HepG2 (cell line): ENCODE measurements around the gene ADM. TPM values are rescaled to one million over a fixed set of nuclear protein-coding genes. Genes with fewer than 3 reads are reported as not detected.
A peak's percentile ranks its signal among the peaks of the same experiment; 100 is the strongest.

ENCODE experiments used
- CCDC6 ChIP-seq: sonication (generic); formaldehyde crosslinking; IDR thresholded peaks from 2 replicates; pipeline ENCODE4 v1.8.1; 2022; ENCODE audit warnings: mild to moderate bottlenecking, missing genetic modification reagents, moderate library complexity
- EED ChIP-seq: sonication (generic); formaldehyde crosslinking; IDR thresholded peaks from 2 replicates; pipeline ENCODE4 v1.5.0; 2020; ENCODE audit warnings: mild to moderate bottlenecking, missing genetic modification reagents
- EHMT2 ChIP-seq: fragments of 200-600 bp; sonication (generic); IDR thresholded peaks from 2 replicates; pipeline ENCODE4 v1.7.0; 2017; ENCODE audit warnings: antibody characterized with exemption, low read depth, low read length, borderline replicate concordance
- FIP1L1 ChIP-seq: fragments of 200-400 bp; formaldehyde crosslinking; IDR thresholded peaks from 2 replicates; pipeline ENCODE4 v1.6.1; 2018; ENCODE audit warnings: low read depth, mild to moderate bottlenecking, low read length, moderate library complexity, borderline replicate concordance; ENCODE audit not compliant: insufficient read depth
- FOXM1 ChIP-seq: sonication (generic); formaldehyde crosslinking; IDR thresholded peaks from 2 replicates; pipeline ENCODE4 v1.5.0; 2020; ENCODE audit warnings: missing genetic modification reagents
- IKZF4 ChIP-seq: sonication (generic); formaldehyde crosslinking; IDR thresholded peaks from 2 replicates; pipeline ENCODE4 v1.5.1; 2020; ENCODE audit warnings: borderline replicate concordance, mild to moderate bottlenecking, low read depth, missing genetic modification reagents; ENCODE audit errors: not compliant biosample characterization
- MTA3 ChIP-seq: sonication (generic); formaldehyde crosslinking; IDR thresholded peaks from 2 replicates; pipeline ENCODE4 v1.4.0; 2020; ENCODE audit warnings: missing genetic modification reagents
- RBAK ChIP-seq: sonication (generic); formaldehyde crosslinking; IDR thresholded peaks from 2 replicates; pipeline ENCODE4 v1.5.1; 2020; ENCODE audit warnings: mild to moderate bottlenecking, missing genetic modification reagents
- REXO4 ChIP-seq: sonication (generic); formaldehyde crosslinking; IDR thresholded peaks from 2 replicates; pipeline ENCODE4 v1.8.0; 2022; ENCODE audit warnings: missing genetic modification reagents, mild to moderate bottlenecking, borderline replicate concordance
- SATB2 ChIP-seq: sonication (generic); formaldehyde crosslinking; IDR thresholded peaks from 2 replicates; pipeline ENCODE4 v1.5.0; 2020; ENCODE audit warnings: missing genetic modification reagents
- SIN3B ChIP-seq: fragments of 150-350 bp; IDR thresholded peaks from 2 replicates; pipeline ENCODE4 v1.6.1; 2014; ENCODE audit warnings: low read length
- SIX4 ChIP-seq: sonication (generic); formaldehyde crosslinking; IDR thresholded peaks from 2 replicates; pipeline ENCODE4 v1.4.0; 2020; ENCODE audit warnings: missing genetic modification reagents
- TAF15 ChIP-seq: fragments of 200-400 bp; formaldehyde crosslinking; IDR thresholded peaks from one replicate; pipeline ENCODE4 v1.6.1; 2018; ENCODE audit warnings: mild to moderate bottlenecking, low read depth, low read length; ENCODE audit not compliant: poor library complexity, severe bottlenecking
- ZBTB8A ChIP-seq: sonication (generic); formaldehyde crosslinking; IDR thresholded peaks from 2 replicates; pipeline ENCODE4 v1.4.0; 2020; ENCODE audit warnings: mild to moderate bottlenecking, low read depth, missing genetic modification reagents, borderline replicate concordance
- ZFP90 ChIP-seq: sonication (generic); formaldehyde crosslinking; IDR thresholded peaks from 2 replicates; pipeline ENCODE4 v1.8.0; 2022; ENCODE audit warnings: missing genetic modification reagents, mild to moderate bottlenecking, inconsistent platforms, borderline replicate concordance
- ZNF274 ChIP-seq: sonication (generic); formaldehyde crosslinking; IDR thresholded peaks from 2 replicates; pipeline ENCODE4 v1.5.1; 2020; ENCODE audit warnings: mild to moderate bottlenecking, missing genetic modification reagents
- ZSCAN29 ChIP-seq: sonication (generic); formaldehyde crosslinking; conservative IDR thresholded peaks from 2 replicates; pipeline ENCODE4 v1.4.0; 2020; ENCODE audit warnings: mild to moderate bottlenecking, missing genetic modification reagents
- polyA plus RNA-seq, 8 experiments: library from polyadenylated mRNA; depleted of rRNA in 3 of 8; stranded (reverse) in 7 of 8; unstranded in 1 of 8; fragments of >200 nt; fragmentation: Illumina TruSeq in 4 of 8; extraction: Trizol in 4 of 8; gene quantifications; 2 replicates each; pipeline versions ENCODE4 v1.2.1 to v1.2.3, GENCODE V29; 2011 to 2016; ENCODE audit warnings: low read depth in 4 of 8, missing spikeins in 1 of 8, mixed read lengths in 1 of 8; ENCODE audit not compliant: insufficient read depth in 1 of 8
- total RNA-seq, 5 experiments: library from RNA; depleted of rRNA; stranded (reverse); fragments of >200 nt; fragmentation: Illumina TruSeq; extraction: Trizol; gene quantifications; 2 replicates each; pipeline ENCODE4 v1.2.3, GENCODE V29; 2016; ENCODE audit warnings: low read depth in 1 of 5
- TF ChIP-seq, protein P1 (sequence below): sonication (generic); formaldehyde crosslinking; conservative IDR thresholded peaks from 2 replicates; pipeline ENCODE4 v1.8.0; 2022; ENCODE audit warnings: mild to moderate bottlenecking, moderate library complexity, missing genetic modification reagents
- TF ChIP-seq, protein P2 (sequence below): sonication (generic); formaldehyde crosslinking; IDR thresholded peaks from 2 replicates; pipeline ENCODE4 v1.5.1; 2020; ENCODE audit warnings: mild to moderate bottlenecking, missing genetic modification reagents, moderate library complexity
- TF ChIP-seq, protein P3 (sequence below): sonication (generic); formaldehyde crosslinking; IDR thresholded peaks from 2 replicates; pipeline ENCODE4 v1.5.1; 2020; ENCODE audit warnings: mild to moderate bottlenecking, missing genetic modification reagents

Gene ADM
- total and polyA plus RNA-seq, 2 of the 13 experiments (the other 11 are each of a cell fraction or from before 2014, with no cell fraction given) = 10.7 to 26.1 TPM

DNA sequence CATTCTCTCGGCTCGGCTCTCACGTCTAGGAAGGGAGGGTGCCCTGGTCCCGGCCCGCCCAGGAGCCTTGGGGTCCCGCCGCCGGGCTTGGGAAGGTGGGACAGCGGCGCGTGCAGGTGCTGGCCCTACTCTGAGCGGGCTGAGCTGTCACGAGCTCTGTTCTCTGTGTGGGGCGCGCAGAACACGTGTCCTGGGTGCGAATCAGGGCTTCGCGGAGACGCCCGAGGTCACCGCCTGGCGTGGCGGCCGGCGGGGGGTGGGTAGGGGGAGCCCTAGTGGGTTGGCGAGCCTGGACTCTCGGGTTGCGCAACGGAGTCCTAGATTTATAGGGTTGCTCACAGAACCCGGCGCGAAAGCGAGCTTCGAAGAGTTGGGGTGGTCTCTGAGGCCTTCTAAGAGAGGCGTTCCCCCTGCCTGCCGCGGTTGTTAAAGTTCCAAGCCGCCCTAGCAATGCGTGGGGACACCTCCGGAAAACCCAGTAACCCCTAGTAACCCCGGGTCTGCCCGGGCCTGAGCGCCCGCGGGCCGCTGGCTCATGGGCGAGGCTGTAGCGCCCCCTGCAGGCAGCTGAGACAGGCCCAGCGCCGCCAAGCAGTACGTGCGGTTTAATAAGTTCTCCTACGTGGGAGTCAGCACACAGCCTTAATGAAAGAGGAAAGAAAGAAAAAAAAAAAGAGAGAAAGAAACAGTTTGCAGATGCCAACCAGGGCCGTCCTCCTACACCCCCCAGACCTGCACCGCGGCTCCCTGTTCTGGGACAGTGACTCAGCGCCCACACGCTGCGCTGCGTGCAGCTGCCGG lies 2.7 kb downstream of the ADM start (continued):
- TF ChIP-seq IKZF4 (CRISPR knock-in tag) = no peak
- no peak for TF ChIP-seq ZBTB8A (CRISPR knock-in tag)
- TF ChIP-seq, protein P1, sequence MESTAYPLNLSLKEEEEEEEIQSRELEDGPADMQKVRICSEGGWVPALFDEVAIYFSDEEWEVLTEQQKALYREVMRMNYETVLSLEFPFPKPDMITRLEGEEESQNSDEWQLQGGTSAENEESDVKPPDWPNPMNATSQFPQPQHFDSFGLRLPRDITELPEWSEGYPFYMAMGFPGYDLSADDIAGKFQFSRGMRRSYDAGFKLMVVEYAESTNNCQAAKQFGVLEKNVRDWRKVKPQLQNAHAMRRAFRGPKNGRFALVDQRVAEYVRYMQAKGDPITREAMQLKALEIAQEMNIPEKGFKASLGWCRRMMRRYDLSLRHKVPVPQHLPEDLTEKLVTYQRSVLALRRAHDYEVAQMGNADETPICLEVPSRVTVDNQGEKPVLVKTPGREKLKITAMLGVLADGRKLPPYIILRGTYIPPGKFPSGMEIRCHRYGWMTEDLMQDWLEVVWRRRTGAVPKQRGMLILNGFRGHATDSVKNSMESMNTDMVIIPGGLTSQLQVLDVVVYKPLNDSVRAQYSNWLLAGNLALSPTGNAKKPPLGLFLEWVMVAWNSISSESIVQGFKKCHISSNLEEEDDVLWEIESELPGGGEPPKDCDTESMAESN = no peak
- 0 out of 2 replicates have a peak, but pooled peaks have one; percentile 39 for TF ChIP-seq CCDC6
- no peak; the same call in 1 of the 2 replicates for TF ChIP-seq ZSCAN29
- TF ChIP-seq, protein P2, sequence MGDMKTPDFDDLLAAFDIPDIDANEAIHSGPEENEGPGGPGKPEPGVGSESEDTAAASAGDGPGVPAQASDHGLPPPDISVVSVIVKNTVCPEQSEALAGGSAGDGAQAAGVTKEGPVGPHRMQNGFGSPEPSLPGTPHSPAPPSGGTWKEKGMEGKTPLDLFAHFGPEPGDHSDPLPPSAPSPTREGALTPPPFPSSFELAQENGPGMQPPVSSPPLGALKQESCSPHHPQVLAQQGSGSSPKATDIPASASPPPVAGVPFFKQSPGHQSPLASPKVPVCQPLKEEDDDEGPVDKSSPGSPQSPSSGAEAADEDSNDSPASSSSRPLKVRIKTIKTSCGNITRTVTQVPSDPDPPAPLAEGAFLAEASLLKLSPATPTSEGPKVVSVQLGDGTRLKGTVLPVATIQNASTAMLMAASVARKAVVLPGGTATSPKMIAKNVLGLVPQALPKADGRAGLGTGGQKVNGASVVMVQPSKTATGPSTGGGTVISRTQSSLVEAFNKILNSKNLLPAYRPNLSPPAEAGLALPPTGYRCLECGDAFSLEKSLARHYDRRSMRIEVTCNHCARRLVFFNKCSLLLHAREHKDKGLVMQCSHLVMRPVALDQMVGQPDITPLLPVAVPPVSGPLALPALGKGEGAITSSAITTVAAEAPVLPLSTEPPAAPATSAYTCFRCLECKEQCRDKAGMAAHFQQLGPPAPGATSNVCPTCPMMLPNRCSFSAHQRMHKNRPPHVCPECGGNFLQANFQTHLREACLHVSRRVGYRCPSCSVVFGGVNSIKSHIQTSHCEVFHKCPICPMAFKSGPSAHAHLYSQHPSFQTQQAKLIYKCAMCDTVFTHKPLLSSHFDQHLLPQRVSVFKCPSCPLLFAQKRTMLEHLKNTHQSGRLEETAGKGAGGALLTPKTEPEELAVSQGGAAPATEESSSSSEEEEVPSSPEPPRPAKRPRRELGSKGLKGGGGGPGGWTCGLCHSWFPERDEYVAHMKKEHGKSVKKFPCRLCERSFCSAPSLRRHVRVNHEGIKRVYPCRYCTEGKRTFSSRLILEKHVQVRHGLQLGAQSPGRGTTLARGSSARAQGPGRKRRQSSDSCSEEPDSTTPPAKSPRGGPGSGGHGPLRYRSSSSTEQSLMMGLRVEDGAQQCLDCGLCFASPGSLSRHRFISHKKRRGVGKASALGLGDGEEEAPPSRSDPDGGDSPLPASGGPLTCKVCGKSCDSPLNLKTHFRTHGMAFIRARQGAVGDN (CRISPR knock-in tag) = peak; percentile 90
- TF ChIP-seq, protein P3, sequence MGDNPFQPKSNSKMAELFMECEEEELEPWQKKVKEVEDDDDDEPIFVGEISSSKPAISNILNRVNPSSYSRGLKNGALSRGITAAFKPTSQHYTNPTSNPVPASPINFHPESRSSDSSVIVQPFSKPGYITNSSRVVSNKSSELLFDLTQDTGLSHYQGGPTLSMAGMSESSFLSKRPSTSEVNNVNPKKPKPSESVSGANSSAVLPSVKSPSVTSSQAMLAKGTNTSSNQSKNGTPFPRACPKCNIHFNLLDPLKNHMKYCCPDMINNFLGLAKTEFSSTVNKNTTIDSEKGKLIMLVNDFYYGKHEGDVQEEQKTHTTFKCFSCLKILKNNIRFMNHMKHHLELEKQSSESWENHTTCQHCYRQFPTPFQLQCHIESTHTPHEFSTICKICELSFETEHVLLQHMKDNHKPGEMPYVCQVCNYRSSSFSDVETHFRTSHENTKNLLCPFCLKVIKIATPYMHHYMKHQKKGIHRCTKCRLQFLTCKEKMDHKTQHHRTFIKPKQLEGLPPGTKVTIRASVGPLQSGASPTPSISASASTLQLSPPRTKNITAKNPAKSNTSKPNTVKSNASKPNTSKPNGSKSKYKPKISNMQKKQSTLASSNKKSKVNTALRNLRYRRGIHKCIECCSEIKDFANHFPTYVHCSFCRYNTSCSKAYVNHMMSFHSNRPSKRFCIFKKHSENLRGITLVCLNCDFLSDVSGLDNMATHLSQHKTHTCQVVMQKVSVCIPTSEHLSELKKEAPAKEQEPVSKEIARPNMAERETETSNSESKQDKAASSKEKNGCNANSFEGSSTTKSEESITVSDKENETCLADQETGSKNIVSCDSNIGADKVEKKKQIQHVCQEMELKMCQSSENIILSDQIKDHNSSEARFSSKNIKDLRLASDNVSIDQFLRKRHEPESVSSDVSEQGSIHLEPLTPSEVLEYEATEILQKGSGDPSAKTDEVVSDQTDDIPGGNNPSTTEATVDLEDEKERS (CRISPR knock-in tag) = peak; percentile 67; the same call in 1 of the 2 replicates
- TF ChIP-seq MTA3 (CRISPR knock-in tag) = no peak
- TF ChIP-seq REXO4 = no peak
- TF ChIP-seq FOXM1 (CRISPR knock-in tag) = no peak
- no peak for TF ChIP-seq ZNF274 (CRISPR knock-in tag)
- no peak for TF ChIP-seq EED (CRISPR knock-in tag)
- no peak for TF ChIP-seq ZFP90 (CRISPR knock-in tag)
- no peak for TF ChIP-seq EHMT2
- TF ChIP-seq FIP1L1 = no peak; the same call in 1 of the 2 replicates
- TF ChIP-seq RBAK (CRISPR knock-in tag) = no peak
- TF ChIP-seq TAF15 = peak; percentile 78
- TF ChIP-seq SIX4 = 0 out of 2 replicates have a peak, but pooled peaks have one; percentile 6
- TF ChIP-seq SIN3B = no peak
- TF ChIP-seq SATB2 = no peak
